ENCODE results near the gene CKM.
"Not testable (repeated sequence)": the region's sequence is repeated elsewhere in the genome, so short reads cannot be mapped to it uniquely, and the experiment has no call there.

Gene CKM

DNA sequence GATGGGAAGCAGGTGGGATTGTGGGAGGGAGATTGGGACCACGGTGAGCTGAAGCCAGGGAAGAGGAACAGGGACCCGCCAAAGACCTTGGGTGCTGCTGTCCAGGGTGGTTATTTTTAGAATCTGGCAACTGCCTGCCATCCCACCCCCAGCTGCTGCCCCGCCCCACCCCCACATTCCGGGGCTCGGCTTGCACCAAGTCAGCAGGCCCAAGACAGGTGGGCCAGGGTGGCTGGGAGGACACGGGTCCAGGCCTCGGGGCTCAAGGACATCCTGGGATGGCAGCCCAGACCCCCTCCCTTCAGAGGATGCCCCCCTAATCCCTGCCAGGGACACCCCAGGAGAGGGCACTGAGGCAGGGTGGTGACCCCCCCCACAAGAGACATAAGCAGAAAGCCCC is 827 bp downstream of the CKM start:
- TF ChIP-seq POLR2A (IDR thresholded peaks at IDR 0.05; ENCODE audit: low read depth, low read length), result no peak
- DNase-seq (ENCODE audit: insufficient read length, low spot score), result no peak
- no peak for FAIRE-seq

DNA sequence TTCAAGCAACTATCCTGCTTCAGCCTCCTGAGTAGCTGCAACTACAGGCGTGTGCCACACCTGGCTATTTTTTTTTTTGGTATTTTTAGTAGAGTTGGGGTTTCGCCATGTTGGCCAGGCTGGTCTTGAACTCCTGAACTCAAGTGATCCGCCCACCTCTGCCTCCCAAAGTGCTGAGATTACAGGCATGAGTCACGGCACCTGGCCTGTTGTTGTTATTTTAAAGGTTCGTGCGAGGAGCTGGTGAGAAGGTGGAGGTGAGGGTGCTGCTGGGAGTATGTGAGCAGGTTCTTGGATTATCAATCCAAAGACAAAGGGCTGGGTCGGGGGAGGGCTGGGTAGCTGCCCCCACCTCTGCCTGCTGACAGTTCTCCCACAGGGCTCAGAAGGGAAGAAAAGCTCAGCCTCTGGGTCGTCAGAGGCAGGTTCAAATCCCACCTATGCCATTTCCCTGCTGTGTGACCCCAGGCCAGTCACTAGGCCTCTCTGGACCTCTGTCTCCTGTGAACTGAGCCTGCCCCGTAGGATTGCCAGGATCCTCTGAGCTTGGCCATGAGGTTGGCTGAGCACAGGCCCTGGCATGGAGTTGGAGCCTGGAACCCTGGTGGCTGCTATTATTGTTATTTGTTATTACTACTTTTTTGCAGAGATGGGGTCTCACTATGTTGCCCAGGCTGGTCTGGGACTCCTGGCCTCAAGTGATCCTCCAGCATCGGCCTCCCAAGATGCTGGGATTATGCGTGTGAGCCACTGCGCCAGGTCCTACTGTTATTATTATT is 1.5 kb downstream of the CKM start:
- TF ChIP-seq POLR2A (IDR thresholded peaks at IDR 0.05; ENCODE audit: low read depth, low read length), result no peak
- DNase-seq (ENCODE audit: insufficient read length, low spot score) (no peak), FAIRE-seq (no peak)

DNA sequence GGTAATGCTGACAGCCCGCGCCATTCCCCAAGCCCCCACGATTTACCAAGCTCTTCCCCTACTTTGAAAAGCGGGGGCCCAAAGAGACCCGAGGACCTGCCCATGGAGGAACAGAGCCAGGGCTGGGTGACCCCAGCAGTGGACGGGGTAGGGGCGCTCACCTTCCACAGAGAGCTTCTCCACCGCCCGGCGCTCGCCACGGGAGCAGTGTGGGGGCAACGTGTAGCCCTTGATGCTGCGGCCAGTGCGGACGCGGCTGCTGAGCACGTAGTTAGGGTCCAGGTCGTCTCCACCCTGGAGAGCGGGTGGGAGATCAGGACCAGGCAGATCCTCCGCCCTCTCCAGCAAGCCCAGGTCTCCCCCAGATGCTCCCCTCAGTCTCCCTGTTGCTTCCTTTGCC is 7.4 kb downstream of the CKM start:
- no peak for TF ChIP-seq POLR2A (IDR thresholded peaks at IDR 0.05; ENCODE audit: low read depth, low read length)
- DNase-seq (ENCODE audit: insufficient read length, low spot score) (no peak), FAIRE-seq (no peak)

DNA sequence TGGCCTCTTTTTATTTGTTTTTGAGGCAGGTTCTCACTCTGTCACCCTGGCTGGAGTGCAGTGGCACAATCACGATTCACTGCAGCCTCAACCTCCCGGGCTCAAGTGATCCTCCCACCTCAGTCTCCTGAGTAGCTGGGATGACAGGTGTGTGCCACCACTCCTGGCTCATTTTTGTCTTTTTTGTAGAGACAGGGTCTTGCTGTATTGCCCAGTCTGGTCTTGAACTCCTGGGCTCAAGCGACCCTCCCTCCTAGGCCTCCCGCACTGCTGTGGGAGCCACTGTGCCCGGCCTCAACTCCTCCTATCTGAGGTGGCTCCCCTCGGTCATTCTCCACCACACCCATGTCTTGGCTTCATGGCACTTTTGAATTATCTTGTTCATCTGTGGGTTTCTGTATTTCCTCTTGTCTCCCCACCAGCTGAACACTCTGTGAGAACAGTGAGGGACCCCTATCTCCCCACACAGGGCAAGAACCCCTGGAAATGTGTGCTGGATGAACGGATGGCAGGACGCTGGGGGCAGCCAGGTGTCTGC is 7.9 kb downstream of the CKM start:
- FAIRE-seq, result no peak

DNA sequence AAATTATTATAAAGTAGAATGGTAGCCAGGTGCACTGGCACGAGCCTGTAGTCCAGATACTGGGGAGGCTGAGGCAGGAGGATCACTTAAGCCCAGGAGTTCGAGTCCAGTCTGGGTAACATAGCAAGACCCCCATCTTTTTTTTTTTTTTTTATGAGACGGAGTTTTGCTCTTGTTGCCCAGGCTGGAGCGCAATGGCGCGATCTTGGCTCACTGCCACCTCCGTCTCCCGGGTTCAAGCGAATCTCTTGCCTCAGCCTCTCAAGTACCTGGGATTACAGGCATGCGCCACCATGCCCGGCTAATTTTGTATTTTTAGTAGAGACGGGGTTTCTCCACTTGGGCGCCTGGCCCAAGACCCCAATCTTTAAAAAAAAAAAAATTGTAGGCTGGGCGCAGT is 10.4 kb downstream of the CKM start:
- DNase-seq (ENCODE audit: insufficient read length, low spot score); FAIRE-seq: not testable (repeated sequence)

More for the DNA sequence above, 7.9 kb downstream of the CKM start:
- TF ChIP-seq POLR2A (IDR thresholded peaks at IDR 0.05; ENCODE audit: low read depth, low read length), result no peak
- no peak for DNase-seq (ENCODE audit: insufficient read length, low spot score)

DNA sequence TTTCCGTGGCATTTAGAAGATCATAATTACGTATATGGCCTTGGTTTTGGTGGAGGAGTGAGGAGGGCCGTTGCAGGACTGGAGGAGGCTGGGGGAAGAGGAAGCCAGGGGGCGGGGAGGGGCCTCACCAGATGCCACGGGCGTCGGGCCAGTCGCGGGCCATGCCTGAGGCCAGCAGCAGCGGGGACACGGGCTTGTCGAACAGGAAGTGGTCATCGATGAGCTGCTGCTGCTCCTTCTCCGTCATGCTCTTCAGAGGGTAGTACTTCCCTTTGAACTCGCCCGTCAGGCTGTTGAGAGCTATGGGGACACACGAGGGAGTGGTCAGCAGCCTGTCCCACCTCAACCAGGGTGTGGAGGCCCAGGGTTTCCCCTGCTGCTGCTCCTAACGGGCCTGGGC is 11.1 kb downstream of the CKM start:
- no peak for DNase-seq (ENCODE audit: insufficient read length, low spot score)
- no peak for TF ChIP-seq POLR2A (IDR thresholded peaks at IDR 0.05; ENCODE audit: low read depth, low read length)
- no peak for FAIRE-seq

DNA sequence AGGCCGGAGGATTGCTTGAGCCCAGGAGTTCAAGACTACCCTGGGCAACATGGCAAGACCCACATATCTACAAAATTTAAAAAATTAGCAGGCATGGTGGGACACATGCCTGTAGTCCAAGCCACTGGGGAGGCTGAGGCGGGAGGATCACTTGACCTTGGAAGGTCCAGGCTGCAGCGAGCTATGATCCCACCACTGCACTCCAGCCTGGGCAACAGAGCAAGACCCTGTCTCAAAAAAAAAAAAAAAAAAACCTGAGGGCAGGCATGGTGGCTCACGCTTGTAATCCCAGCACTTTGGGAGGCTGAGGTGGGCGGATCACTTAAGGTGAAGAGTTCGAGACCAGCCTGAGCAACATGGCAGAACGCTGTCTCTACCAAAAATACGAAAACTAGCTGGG is 13.4 kb downstream of the CKM start:
- not testable (repeated sequence) for DNase-seq (ENCODE audit: insufficient read length, low spot score); FAIRE-seq

DNA sequence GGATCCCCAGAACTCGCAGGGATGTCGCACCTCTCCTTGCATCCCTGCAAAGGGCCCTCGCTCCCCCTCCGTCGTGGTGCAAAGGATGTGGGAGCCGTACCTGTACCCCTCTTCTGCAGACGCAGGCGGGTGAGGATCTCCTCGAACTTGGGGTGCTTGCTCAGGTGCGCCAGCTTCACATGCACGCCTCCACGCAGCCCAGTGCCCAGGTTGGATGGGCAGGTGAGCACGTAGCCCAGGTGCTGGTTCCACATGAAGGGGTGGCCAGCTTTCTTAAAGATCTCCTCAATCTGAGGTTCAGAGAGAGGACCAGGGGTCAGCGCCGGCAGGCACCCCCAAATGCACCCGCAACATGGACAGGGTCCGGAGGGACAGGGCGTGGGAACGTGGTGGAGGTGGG is 15.3 kb downstream of the CKM start:
- DNase-seq (ENCODE audit: insufficient read length, low spot score) (no peak), FAIRE-seq (no peak)
- TF ChIP-seq POLR2A (IDR thresholded peaks at IDR 0.05; ENCODE audit: low read depth, low read length), result no peak

DNA sequence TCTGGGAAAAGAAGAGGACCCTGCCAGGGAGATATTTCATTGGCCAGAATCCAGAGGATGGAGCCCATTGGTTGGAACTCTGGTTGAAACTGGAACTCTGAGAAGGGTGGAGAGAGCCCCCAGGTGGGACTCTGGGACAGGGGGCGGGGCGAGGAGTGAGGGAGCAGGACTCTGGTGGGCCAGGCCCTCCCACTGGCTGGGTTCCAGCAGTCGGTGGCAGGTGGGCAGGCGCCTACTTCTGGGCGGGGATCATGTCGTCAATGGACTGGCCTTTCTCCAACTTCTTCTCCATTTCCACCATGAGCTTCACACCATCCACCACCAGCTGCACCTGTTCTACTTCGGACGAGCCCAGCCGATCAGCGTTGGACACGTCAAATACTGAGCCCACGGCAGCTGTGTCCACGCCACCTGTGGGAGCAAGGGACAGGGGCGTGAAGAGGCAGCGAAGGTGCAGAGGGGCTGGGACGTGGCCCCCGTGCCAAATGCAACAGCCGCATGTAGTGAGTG is 16.1 kb downstream of the CKM start:
- TF ChIP-seq POLR2A (IDR thresholded peaks at IDR 0.05; ENCODE audit: low read depth, low read length), result no peak
- no peak for FAIRE-seq
- no peak for DNase-seq (ENCODE audit: insufficient read length, low spot score)

DNA sequence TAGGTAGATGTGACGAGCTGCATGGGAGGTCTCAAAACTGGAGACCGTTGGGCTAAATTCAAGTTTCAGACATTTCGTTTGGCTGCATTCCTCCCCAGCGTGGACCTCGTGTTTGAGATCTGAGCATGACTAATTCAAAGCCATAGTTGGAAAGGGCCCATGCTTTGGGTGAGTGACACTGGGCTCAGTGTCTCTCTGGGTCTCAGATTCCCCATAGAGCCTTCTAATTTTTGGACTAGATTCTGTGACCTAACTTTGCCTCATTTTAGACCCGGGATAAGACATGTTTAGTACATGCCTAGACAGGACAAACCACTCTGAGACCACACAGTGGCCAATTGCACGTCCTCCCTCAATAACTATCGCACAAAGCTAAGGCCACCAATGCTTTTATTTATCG is 16.6 kb downstream of the CKM start:
- DNase-seq (ENCODE audit: insufficient read length, low spot score) (no peak), FAIRE-seq (no peak)
- TF ChIP-seq POLR2A (IDR thresholded peaks at IDR 0.05; ENCODE audit: low read depth, low read length), result no peak

DNA sequence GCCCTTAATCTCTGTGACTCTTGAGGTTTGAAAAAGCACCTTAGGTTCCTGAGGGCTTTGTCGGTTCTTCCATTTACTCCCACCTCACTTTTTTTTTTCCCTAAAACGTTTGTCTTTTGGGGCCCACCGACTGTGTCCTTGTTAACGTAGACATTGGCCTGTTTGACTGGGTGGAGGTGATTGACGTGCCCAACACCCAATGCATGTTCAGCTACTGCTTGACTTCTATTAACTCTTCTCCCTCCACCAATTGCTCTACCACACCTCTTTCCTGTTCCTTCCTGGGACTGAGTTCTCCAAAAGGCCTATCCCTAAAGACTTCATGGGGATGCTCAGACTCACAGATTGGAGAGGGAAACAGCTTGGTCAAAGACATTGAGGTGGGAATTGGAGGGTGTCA is 17.3 kb downstream of the CKM start:
- no peak for TF ChIP-seq POLR2A (IDR thresholded peaks at IDR 0.05; ENCODE audit: low read depth, low read length)
- no peak for DNase-seq (ENCODE audit: insufficient read length, low spot score)
- no peak for FAIRE-seq

DNA sequence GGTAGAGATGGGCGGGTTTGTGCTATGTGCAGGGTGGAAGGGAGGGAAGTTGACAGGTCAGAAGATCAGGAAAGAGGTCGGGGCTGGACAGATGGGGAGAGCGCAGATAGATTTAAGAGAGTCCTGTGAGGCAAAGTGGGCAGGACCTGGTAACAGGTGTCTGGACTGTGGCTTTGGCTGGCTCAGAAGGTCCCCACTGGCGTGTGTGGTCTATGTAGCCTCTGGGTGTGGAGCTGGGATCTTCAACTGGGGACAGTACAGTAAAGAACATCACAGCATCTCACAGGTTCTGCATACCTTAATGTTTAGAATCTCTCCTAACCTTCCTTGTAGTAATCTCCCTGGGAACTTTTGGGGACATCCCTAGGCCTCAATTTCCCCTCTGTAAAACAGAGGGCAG is 17.7 kb downstream of the CKM start:
- FAIRE-seq, result no peak
- TF ChIP-seq POLR2A (IDR thresholded peaks at IDR 0.05; ENCODE audit: low read depth, low read length), result no peak
- DNase-seq (ENCODE audit: insufficient read length, low spot score), result no peak

DNA sequence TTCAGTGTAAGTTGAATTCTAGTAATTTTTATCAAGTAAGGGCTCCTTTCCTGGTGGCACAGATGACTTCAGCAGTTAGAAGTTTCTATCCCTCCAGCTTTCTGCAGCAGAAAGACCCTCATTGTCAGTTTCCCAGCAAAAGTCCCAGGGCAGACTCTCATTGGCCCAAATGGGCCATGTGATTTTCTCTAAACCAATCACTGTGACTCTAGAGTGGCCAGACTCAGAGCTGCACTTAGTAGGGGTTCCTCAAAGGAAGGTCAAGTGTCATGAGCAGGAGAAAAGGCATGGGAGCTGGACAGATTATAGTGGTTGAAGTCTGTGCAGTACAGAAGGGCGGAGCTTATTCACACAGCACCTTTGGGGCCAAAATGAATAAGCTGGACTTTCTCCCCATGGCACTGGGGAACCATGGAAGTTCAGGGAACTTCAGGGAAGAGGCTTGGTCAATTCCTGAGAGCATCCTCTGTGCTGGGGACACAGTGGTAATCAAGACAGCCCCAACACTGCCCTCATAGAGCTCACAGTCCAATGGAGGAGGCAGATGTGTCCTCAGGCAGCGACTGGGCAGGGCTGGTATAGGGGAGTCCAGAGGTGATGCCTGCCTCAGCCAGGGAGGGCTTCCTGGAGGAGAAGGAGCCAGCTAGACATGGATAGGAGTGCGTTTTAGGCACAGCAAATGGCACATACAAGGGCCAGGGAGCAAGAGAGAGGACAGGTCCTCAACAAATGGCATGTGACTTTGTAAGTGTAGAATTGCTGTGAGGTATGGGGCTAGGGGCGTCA is 18.3 kb downstream of the CKM start:
- no peak for TF ChIP-seq POLR2A (IDR thresholded peaks at IDR 0.05; ENCODE audit: low read depth, low read length)
- DNase-seq (ENCODE audit: insufficient read length, low spot score) (no peak), FAIRE-seq (no peak)

DNA sequence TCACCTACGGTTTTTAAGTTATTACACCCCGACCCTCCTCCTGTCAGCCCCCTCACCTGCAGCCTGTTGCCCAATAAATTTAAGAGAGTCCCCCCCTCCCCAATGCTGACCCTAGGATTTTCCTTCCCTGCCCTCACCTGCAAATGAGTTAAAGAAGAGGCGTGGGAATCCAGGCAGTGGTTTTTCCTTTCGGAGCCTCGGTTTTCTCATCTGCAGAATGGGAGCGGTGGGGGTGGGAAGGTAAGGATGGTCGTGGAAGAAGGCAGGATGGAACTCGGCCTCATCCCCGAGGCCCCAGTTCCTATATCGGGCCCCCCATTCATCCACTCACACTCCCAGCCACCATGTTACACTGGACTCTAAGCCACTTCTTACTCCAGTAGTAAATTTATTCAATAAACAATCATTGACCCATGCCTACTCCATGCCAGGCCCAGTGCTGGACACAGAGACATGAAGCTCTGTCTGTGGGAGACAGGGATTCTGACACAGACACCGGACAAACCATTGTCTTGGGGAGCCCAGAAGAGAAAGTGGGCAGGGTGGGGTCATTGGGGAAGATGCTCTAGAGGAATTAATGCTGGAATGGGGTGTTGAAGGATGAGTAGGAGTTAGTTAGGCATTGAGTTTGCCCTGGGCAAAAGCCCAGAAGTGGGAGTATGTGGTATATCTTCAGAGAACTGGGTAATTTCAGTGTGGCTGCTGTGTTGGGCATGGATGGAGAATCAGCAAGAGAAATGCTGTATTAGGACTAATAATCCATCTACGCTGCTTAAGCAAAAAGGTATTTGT is 19.2 kb downstream of the CKM start:
- FAIRE-seq, result no peak
- no peak for DNase-seq (ENCODE audit: insufficient read length, low spot score)
- TF ChIP-seq POLR2A (IDR thresholded peaks at IDR 0.05; ENCODE audit: low read depth, low read length), result no peak
